MM.1S (cell line): ENCODE measurements around the gene SNTG2.

Experiments
- DNase-seq: peaks from one replicate; pipeline ENCODE4 v3.0.0-alpha.2; 2015
- H2AFZ ChIP-seq: fragments of 300-600 bp; sonication (generic); 2 replicates; pipeline ENCODE4 v1.6.0; 2016; ENCODE audit warnings: antibody characterized with exemption, low read length
- H3F3A ChIP-seq: fragments of 300-600 bp; sonication (generic); 2 replicates; pipeline ENCODE4 v1.6.1; 2016; ENCODE audit warnings: mild to moderate bottlenecking, antibody characterized with exemption, low read length, moderate library complexity, mixed read lengths; ENCODE audit not compliant: insufficient read depth
- H3K27ac ChIP-seq: fragments of 300-600 bp; sonication (generic); 2 replicates; pipeline ENCODE4 v1.5.1; 2016; ENCODE audit warnings: mild to moderate bottlenecking, low read length
- H3K27me3 ChIP-seq: fragments of 300-600 bp; sonication (generic); replicated peaks from 2 replicates; pipeline ENCODE4 v1.6.0; 2016; ENCODE audit warnings: low read length; ENCODE audit not compliant: insufficient read depth
- H3K36me3 ChIP-seq: fragments of 300-600 bp; sonication (generic); replicated peaks from 2 replicates; pipeline ENCODE4 v1.6.1; 2016; ENCODE audit warnings: mild to moderate bottlenecking, low read length, mixed read lengths; ENCODE audit not compliant: insufficient read depth
- H3K4me1 ChIP-seq: fragments of 300-600 bp; sonication (generic); 2 replicates; pipeline ENCODE4 v1.6.1; 2016; ENCODE audit warnings: low read length, mixed read lengths
- H3K4me2 ChIP-seq: fragments of 300-600 bp; sonication (generic); 2 replicates; pipeline ENCODE4 v1.6.0; 2016; ENCODE audit warnings: low read depth, low read length
- H3K4me3 ChIP-seq: fragments of 300-600 bp; sonication (generic); 2 replicates; pipeline ENCODE4 v1.5.1; 2016; ENCODE audit warnings: low read length, mixed read lengths
- H3K79me2 ChIP-seq: fragments of 300-600 bp; sonication (generic); 2 replicates; pipeline ENCODE4 v1.6.1; 2016; ENCODE audit warnings: mixed run types, low read length, mixed read lengths
- H3K9ac ChIP-seq: fragments of 300-600 bp; sonication (generic); 2 replicates; pipeline ENCODE4 v1.6.1; 2016; ENCODE audit warnings: low read length, mixed read lengths
- H3K9me2 ChIP-seq: fragments of 300-600 bp; sonication (generic); replicated peaks from 2 replicates; pipeline ENCODE4 v1.6.1; 2016; ENCODE audit warnings: mild to moderate bottlenecking, low read length, mixed read lengths; ENCODE audit not compliant: insufficient read depth
- H3K9me3 ChIP-seq: fragments of 300-600 bp; sonication (generic); replicated peaks from 2 replicates; pipeline ENCODE4 v1.6.1; 2016; ENCODE audit warnings: mild to moderate bottlenecking, low read length, mixed read lengths; ENCODE audit not compliant: insufficient read depth
- H4K20me1 ChIP-seq: fragments of 300-600 bp; sonication (generic); 2 replicates; pipeline ENCODE4 v1.6.1; 2016; ENCODE audit warnings: mild to moderate bottlenecking, low read length, moderate library complexity, mixed read lengths; ENCODE audit not compliant: insufficient read depth
- EZH2 ChIP-seq: fragments of 300-600 bp; sonication (generic); optimal IDR thresholded peaks from 2 replicates; pipeline ENCODE3; 2017; ENCODE audit warnings: low read depth, mild to moderate bottlenecking, antibody characterized with exemption, low read length, mixed read lengths
- EZH2phosphoT487 ChIP-seq: fragments of 300-600 bp; sonication (generic); IDR thresholded peaks from 2 replicates; pipeline ENCODE4 v1.6.1; 2018; ENCODE audit warnings: antibody characterized with exemption, low read length
- TF ChIP-seq, protein P1 (sequence below): fragments of 300-600 bp; sonication (generic); IDR thresholded peaks from 2 replicates; pipeline ENCODE4 v1.5.1; 2016; ENCODE audit warnings: antibody characterized with exemption, low read length, mixed read lengths

The SNTG2 gene

DNA sequence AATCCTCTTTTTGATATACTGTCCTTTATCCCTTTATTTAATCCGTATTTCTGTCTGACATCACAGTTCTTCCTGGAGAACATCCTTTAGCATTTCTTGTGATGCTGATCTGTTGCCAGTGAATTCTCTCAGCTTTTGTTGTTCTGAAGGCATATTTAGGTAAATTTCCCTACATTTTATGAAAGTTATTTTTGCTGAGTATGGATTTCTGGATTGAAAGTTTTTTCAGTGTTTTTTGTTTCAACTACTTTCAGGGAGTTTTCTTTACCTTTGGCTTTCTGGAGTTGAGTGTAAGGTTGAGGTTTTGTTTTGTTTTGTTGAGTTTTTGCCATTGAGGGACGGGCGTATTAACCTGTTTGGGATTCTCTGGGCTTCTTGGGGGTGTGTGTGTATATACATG is 22.5 kb downstream of the SNTG2 start:
- Histone ChIP-seq H3K79me2 (no peaks in the 10 kb centered on the region), H3K9me3 (no peaks in the 10 kb centered on the region), H3F3A (no peaks in the 10 kb centered on the region), H3K9me2 (no peaks in the 10 kb centered on the region), H3K27me3 (no peaks in the 10 kb centered on the region), H3K4me2 (no peak overlapping the region), H2AFZ (no peak overlapping the region), H4K20me1 (no peaks in the 10 kb centered on the region), H3K36me3 (no peaks in the 10 kb centered on the region), H3K4me3 (no peak overlapping the region), H3K27ac (no peak overlapping the region), H3K4me1 (no peaks in the 10 kb centered on the region), H3K9ac (no peak overlapping the region)
- TF ChIP-seq EZH2phosphoT487, result no peak
- no peak for TF ChIP-seq EZH2
- TF ChIP-seq, protein P1, sequence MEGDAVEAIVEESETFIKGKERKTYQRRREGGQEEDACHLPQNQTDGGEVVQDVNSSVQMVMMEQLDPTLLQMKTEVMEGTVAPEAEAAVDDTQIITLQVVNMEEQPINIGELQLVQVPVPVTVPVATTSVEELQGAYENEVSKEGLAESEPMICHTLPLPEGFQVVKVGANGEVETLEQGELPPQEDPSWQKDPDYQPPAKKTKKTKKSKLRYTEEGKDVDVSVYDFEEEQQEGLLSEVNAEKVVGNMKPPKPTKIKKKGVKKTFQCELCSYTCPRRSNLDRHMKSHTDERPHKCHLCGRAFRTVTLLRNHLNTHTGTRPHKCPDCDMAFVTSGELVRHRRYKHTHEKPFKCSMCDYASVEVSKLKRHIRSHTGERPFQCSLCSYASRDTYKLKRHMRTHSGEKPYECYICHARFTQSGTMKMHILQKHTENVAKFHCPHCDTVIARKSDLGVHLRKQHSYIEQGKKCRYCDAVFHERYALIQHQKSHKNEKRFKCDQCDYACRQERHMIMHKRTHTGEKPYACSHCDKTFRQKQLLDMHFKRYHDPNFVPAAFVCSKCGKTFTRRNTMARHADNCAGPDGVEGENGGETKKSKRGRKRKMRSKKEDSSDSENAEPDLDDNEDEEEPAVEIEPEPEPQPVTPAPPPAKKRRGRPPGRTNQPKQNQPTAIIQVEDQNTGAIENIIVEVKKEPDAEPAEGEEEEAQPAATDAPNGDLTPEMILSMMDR, result no peak
- no peak for DNase-seq

DNA sequence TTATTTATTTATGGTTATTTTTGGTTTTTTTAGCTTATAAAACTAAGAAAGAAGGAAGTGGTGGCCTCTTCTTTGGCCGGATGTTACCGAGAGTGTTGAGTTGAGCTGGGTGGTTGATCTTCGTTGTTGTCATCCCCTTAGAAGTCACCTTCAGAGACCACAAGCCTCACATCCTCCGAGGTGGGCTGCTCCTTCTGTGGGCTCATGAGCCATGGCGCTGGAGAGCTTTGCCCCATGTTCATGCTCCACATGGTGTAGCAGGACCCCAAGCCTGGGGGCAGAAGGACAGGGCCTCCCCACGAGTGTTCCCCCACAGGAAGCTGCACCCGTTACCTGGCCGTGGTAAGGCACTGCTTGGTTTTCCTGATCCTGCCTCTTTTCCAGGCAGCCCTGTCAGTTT is 23.4 kb downstream of the SNTG2 start:
- Histone ChIP-seq H3K9me3 (no peaks in the 10 kb centered on the region), H3K4me1 (no peaks in the 10 kb centered on the region), H3K9ac (no peak overlapping the region), H3F3A (no peaks in the 10 kb centered on the region), H3K27ac (no peak overlapping the region), H4K20me1 (no peaks in the 10 kb centered on the region), H3K4me3 (no peak overlapping the region), H3K36me3 (no peaks in the 10 kb centered on the region), H2AFZ (no peak overlapping the region), H3K4me2 (no peak overlapping the region), H3K79me2 (no peaks in the 10 kb centered on the region), H3K27me3 (no peaks in the 10 kb centered on the region), H3K9me2 (no peaks in the 10 kb centered on the region)
- TF ChIP-seq EZH2 (no peak), EZH2phosphoT487 (no peak)
- TF ChIP-seq, protein P1, result no peak
- DNase-seq, result no peak

DNA sequence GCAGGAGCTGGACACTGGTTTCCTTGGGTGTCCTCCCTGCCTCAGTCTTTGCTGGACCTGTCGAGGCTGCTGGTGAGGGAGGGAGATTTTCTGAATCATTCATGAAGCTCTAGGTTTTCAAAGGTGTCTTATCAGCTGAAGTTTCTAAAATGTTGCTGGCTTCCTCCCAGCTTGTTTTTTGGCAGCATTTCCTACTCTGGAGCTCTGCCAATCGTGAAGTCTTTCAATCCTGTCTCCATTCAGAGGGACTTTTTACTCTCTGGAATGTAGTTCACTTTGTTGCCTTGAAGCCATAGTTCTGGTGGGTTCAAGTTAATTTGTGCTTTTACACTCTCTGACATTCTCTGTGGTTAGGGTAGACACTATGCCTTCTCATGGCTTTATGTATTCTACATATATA is 23.9 kb downstream of the SNTG2 start:
- no peak for DNase-seq
- Histone ChIP-seq H3K9me2 (no peaks in the 10 kb centered on the region), H2AFZ (no peak overlapping the region), H4K20me1 (no peaks in the 10 kb centered on the region), H3K4me1 (no peaks in the 10 kb centered on the region), H3K36me3 (no peaks in the 10 kb centered on the region), H3K9ac (no peak overlapping the region), H3K27ac (no peak overlapping the region), H3K4me2 (no peak overlapping the region), H3K9me3 (no peaks in the 10 kb centered on the region), H3K79me2 (no peaks in the 10 kb centered on the region), H3K27me3 (no peaks in the 10 kb centered on the region), H3K4me3 (no peak overlapping the region), H3F3A (no peaks in the 10 kb centered on the region)
- TF ChIP-seq EZH2 (no peak), EZH2phosphoT487 (no peak)
- TF ChIP-seq, protein P1, result no peak

- H3K4me2 ChIP-seq, result no peak overlapping the region
- H3K36me3 ChIP-seq, result no peaks in the 10 kb centered on the region
- no peaks in the 10 kb centered on the region for H3K9me3 ChIP-seq
- H4K20me1 ChIP-seq, result no peaks in the 10 kb centered on the region
- no peak overlapping the region for H3K27ac ChIP-seq
- H3K9me2 ChIP-seq, result no peaks in the 10 kb centered on the region
- TF ChIP-seq EZH2phosphoT487 (no peak), EZH2 (no peak)
- TF ChIP-seq, protein P1, result no peak
- no peak overlapping the region for H3K4me3 ChIP-seq
- no peaks in the 10 kb centered on the region for H3K79me2 ChIP-seq
- H3K27me3 ChIP-seq, result no peaks in the 10 kb centered on the region
- H3K4me1 ChIP-seq, result no peaks in the 10 kb centered on the region
- H3K9ac ChIP-seq, result no peak overlapping the region
- DNase-seq, result no peak
- no peaks in the 10 kb centered on the region for H3F3A ChIP-seq
- H2AFZ ChIP-seq, result no peak overlapping the region
Observed at GRCh38 chr2:975095-975494, 24.4 kb downstream of the SNTG2 start.
